ENCODE results near the gene STAMBPL1.

Gene STAMBPL1

GRCh38 chr10:88944813-88945212 is 64.8 kb downstream of the STAMBPL1 start:
- H3K4me3 ChIP-seq (ENCODE audit: low read length), result no peak overlapping the region
- no peak for DNase-seq (ENCODE audit: low read depth)
- no peak for TF ChIP-seq CTCF (IDR thresholded peaks at IDR 0.05; ENCODE audit: insufficient read depth, low read depth, low read length, missing control alignments)

DNA sequence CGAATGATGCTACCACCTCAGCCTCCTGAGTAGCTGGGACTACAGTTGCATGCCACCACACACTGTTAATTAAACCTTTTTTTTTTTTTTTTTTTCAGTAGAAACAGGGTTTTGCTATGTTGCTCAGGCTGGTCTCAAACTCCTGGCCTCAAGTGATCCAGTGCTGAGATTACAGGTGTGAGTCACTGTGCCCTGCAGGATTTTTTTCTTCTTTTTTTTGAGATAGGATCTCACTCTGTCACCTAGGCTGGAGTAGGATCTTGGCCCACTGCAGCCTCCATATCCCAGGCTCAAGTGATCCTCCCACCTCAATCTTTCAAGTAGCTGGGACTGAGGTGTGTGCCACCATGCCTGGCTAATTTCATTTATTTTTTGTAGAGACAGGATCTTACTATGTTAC is 66.2 kb downstream of the STAMBPL1 start:
- no peak for DNase-seq (ENCODE audit: low read depth)
- no peak for TF ChIP-seq CTCF (IDR thresholded peaks at IDR 0.05; ENCODE audit: insufficient read depth, low read depth, low read length, missing control alignments)
- no peak overlapping the region for H3K4me3 ChIP-seq (ENCODE audit: low read length)

DNA sequence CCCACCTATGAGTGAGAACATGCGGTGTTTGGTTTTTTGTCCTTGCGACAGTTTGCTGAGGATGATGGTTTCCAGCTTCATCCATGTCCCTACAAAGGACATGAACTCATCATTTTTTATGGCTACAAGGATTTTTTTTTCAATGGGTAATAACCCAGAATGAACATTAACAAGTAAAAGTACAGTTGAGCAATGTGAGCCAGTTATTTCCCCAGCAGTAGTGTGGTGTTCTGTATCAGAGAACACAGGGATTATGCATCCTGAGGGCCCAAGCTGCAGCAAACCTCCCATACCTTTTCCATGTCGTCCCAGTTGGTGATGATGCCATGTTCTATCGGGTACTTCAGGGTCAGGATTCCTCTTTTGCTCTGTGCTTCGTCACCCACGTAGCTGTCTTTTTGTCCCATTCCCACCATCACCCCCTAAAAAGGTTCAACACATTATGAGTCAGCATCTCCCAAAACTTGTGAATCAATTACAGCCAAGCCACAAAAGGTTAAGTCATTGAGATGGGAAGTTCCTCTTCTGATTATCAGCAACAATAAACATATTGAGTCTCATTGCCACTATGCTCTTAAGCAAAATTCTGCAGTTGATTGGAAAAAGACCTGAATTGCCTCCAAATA is 67.0 kb downstream of the STAMBPL1 start:
- TF ChIP-seq CTCF (IDR thresholded peaks at IDR 0.05; ENCODE audit: insufficient read depth, low read depth, low read length, missing control alignments), result no peak
- DNase-seq (ENCODE audit: low read depth), result no peak
- no peak overlapping the region for H3K4me3 ChIP-seq (ENCODE audit: low read length)

DNA sequence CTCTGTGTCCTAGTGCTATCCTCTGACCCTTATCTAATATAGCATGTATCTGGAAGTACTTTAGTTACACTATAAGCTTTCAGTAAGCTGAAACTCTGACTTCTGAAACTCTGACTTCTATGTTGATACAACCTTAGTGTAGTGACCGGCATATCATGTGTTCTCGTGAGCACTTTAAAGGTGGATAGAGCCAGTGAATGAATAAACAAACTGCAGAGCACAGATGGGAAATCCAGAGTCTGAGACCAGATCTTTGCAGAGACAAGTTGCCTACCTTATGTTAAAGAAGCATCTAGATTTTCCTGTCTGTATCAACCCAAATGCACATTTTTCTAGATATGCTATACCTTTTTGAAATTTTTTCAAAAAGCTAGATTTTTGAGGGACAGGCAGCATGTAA is 69.0 kb downstream of the STAMBPL1 start:
- no peak for DNase-seq (ENCODE audit: low read depth)
- no peak for TF ChIP-seq CTCF (IDR thresholded peaks at IDR 0.05; ENCODE audit: insufficient read depth, low read depth, low read length, missing control alignments)
- H3K4me3 ChIP-seq (ENCODE audit: low read length), result no peak overlapping the region

DNA sequence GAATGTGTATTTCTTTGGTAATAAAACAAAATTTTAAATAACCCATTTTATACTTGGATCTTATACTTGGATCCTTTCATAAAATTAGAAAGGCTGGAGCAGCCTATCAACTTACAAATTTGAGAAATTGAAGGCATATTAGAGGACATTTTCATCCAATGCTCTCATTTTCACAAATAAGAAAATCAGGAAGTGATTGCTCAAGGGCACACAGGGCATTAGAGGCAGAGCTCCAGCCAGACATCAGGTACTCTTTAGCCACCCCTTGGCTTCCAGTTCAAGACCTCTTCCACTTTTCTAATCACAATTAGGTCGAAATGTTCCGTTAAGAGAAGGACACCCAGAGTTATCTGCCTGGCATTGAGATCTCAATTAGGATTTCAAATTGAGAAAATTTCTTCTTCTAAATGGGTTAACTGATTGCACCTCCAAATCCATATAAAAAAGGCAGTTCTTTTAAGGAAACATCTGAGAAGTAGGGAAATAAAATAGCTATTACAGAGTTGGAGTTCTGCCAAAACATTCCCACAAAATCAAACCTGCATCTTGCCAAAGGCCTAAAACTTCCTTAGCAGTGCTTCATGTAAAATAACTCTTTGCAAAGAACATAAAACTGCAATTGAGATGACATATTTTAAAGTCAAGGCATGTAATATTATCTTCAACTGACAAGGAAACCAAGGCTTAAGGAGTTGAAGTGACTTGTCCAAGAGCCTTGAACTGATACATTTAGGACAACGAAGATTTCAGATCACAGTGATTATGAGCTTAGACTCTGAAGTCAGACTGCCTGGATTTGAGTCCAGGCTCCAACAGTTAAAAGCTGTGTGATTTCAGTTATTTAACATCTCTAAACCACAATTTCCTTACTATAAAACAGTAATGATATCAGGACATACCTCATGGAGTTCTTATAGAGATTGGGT is 70.1 kb downstream of the STAMBPL1 start:
- H3K4me3 ChIP-seq (ENCODE audit: low read length), result no peak overlapping the region
- DNase-seq (ENCODE audit: low read depth), result no peak
- no peak for TF ChIP-seq CTCF (IDR thresholded peaks at IDR 0.05; ENCODE audit: insufficient read depth, low read depth, low read length, missing control alignments)

- DNase-seq (ENCODE audit: low read depth), result no peak
- no peak within 1 kb of the TSS for H3K4me3 ChIP-seq (ENCODE audit: low read length)
- TF ChIP-seq CTCF (IDR thresholded peaks at IDR 0.05; ENCODE audit: insufficient read depth, low read depth, low read length, missing control alignments), result no peak
Observed at GRCh38 chr10:88952647-88953111, 72.6 kb downstream of the STAMBPL1 start, which contains the start of gene ACTA2. Gene ACTA2, minus strand, starts transcription at chr10:88952773. Its CDS starts 3,843 bp downstream, at chr10:88948930.

Measured in epithelial cell of esophagus (primary cell).